Fibroblast of lung (primary cell): ENCODE results near the gene LIPF. TPM values are rescaled to one million over a fixed set of nuclear protein-coding genes. Genes with fewer than 3 reads are reported as not detected.
A peak's percentile ranks its signal among the peaks of the same experiment; 100 is the strongest.

Experiments
- DNase-seq, 2 donors: peaks; one replicate each; pipeline versions ENCODE4 v3.0.0 to v3.0.0-alpha.2; 2010; ENCODE audit warnings: low read depth in 2 of 2
- H2AFZ ChIP-seq: 2 replicates; pipeline ENCODE4 v1.5.1; 2012; ENCODE audit warnings: low read length, control low read depth, inconsistent platforms
- H3K27ac ChIP-seq: 2 replicates; pipeline ENCODE4 v1.5.1; 2011; ENCODE audit warnings: low read length, control low read depth; ENCODE audit not compliant: insufficient read depth
- H3K27me3 ChIP-seq: 2 replicates; pipeline ENCODE4 v1.5.1; 2011; ENCODE audit warnings: mild to moderate bottlenecking, low read length; ENCODE audit not compliant: control insufficient read depth, insufficient read depth
- H3K36me3 ChIP-seq: 2 replicates; pipeline ENCODE4 v1.5.1; 2011; ENCODE audit warnings: low read length; ENCODE audit not compliant: control insufficient read depth, insufficient read depth
- H3K4me1 ChIP-seq: 2 replicates; pipeline ENCODE4 v1.5.1; 2011; ENCODE audit warnings: low read length; ENCODE audit not compliant: control insufficient read depth, insufficient read depth; ENCODE audit errors: extremely low read depth
- H3K4me2 ChIP-seq: 2 replicates; pipeline ENCODE4 v1.5.1; 2011; ENCODE audit warnings: low read length, control low read depth; ENCODE audit not compliant: insufficient read depth; ENCODE audit errors: extremely low read depth
- H3K4me3 ChIP-seq, 4 experiments: fragments of 200-600 bp in 1 of 4; sonication (generic) in 1 of 4; replicated peaks in 1 of 4; 2 replicates each; pipeline ENCODE4 v1.5.1; 2011 to 2016; ENCODE audit warnings: low read length in 4 of 4, low read depth in 3 of 4, mild to moderate bottlenecking in 3 of 4, control low read depth in 2 of 4, inconsistent platforms in 1 of 4, mixed read lengths in 1 of 4; ENCODE audit not compliant: insufficient read depth in 1 of 4; ENCODE audit errors: control extremely low read depth in 1 of 4
- H3K79me2 ChIP-seq: 2 replicates; pipeline ENCODE4 v1.5.1; 2012; ENCODE audit warnings: mild to moderate bottlenecking, low read length, inconsistent platforms; ENCODE audit not compliant: control insufficient read depth, insufficient read depth
- H3K9ac ChIP-seq: 2 replicates; pipeline ENCODE4 v1.5.1; 2011; ENCODE audit warnings: mild to moderate bottlenecking, low read length, control low read depth; ENCODE audit not compliant: insufficient read depth
- H3K9me3 ChIP-seq: 2 replicates; pipeline ENCODE4 v1.5.1; 2012; ENCODE audit warnings: low read depth, low read length; ENCODE audit not compliant: control insufficient read depth, insufficient read depth
- H4K20me1 ChIP-seq: 2 replicates; pipeline ENCODE4 v1.5.1; 2011; ENCODE audit warnings: low read length; ENCODE audit not compliant: control insufficient read depth, insufficient read depth; ENCODE audit errors: extremely low read depth
- EZH2 ChIP-seq: IDR thresholded peaks from 2 replicates; pipeline ENCODE4 v1.5.1; 2012; ENCODE audit warnings: low read length, control low read depth, mild to moderate bottlenecking; ENCODE audit errors: missing control alignments
- polyA plus RNA-seq, 2 donors: library from polyadenylated mRNA; depleted of rRNA in 1 of 2; stranded (reverse) in 1 of 2; unstranded in 1 of 2; fragments of >200 nt; gene quantifications; 2 replicates each; pipeline ENCODE4 v1.2.1, GENCODE V29; 2011 to 2012; ENCODE audit warnings: missing spikeins in 1 of 2
- total RNA-seq: library from RNA; depleted of rRNA; stranded (reverse); fragments of >200 nt; gene quantifications from 2 replicates; pipeline ENCODE4 v1.2.1, GENCODE V29; 2014
- TF ChIP-seq, protein P1 (sequence below), 2 donors: IDR thresholded peaks in 1 of 2; conservative IDR thresholded peaks in 1 of 2; 1 replicate in 1 of 2; 2 replicates in 1 of 2; pipeline ENCODE4 v1.5.1; 2011 to 2012; ENCODE audit warnings: low read length in 2 of 2, control low read depth in 1 of 2, inconsistent platforms in 1 of 2, low read depth in 1 of 2, mild to moderate bottlenecking in 1 of 2

The LIPF gene
- total and polyA plus RNA-seq, 2 donors (not counting 1 experiment from before 2014, with no cell fraction given), result 0.05 TPM; not detected in 1

GRCh38 chr10:88651101-88651551 is 13.1 kb upstream of the LIPF start:
- Histone ChIP-seq H2AFZ (no peak overlapping the region), H3K4me1 (peaks cover 5% of the 10 kb centered on the region), H4K20me1 (no peaks in the 10 kb centered on the region), H3K36me3 (no peaks in the 10 kb centered on the region), H3K9ac (no peak overlapping the region), H3K27ac (peak overlapping the region; percentile 40), H3K27me3 (no peaks in the 10 kb centered on the region), H3K79me2 (no peaks in the 10 kb centered on the region), H3K9me3 (no peaks in the 10 kb centered on the region), H3K4me2 (peak overlapping the region; percentile 60), H3K4me3 (no peak overlapping the region)
- DNase-seq, result peak; percentile 92 to 93
- TF ChIP-seq EZH2, result no peak
- TF ChIP-seq, protein P1, sequence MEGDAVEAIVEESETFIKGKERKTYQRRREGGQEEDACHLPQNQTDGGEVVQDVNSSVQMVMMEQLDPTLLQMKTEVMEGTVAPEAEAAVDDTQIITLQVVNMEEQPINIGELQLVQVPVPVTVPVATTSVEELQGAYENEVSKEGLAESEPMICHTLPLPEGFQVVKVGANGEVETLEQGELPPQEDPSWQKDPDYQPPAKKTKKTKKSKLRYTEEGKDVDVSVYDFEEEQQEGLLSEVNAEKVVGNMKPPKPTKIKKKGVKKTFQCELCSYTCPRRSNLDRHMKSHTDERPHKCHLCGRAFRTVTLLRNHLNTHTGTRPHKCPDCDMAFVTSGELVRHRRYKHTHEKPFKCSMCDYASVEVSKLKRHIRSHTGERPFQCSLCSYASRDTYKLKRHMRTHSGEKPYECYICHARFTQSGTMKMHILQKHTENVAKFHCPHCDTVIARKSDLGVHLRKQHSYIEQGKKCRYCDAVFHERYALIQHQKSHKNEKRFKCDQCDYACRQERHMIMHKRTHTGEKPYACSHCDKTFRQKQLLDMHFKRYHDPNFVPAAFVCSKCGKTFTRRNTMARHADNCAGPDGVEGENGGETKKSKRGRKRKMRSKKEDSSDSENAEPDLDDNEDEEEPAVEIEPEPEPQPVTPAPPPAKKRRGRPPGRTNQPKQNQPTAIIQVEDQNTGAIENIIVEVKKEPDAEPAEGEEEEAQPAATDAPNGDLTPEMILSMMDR (conservative IDR thresholded peaks at IDR 0.05 in 1 of 2, IDR thresholded peaks at IDR 0.05 in 1 of 2; ENCODE audit: low read depth in 1 of 2, low read length in 2 of 2), result no peak

DNA sequence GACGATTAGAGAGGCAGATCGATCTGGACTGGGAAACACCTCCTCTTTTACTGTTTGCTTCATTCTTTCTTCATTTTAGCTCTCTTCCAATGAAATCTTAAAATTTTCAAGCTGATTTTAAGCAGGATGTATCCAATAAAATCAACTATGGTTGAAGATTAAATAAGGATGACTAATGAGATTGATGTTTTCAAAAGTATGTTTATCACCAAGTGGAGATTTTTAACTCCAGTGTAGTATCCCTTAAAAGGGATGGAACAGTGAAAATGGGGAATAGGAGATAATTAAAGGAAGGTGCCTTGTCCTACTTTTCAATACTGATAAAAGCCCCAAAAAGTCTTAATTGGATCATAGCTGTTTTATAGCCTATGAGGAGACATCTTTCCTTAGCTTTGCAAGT is 11.6 kb upstream of the LIPF start:
- no peaks in the 10 kb centered on the region for H3K9me3 ChIP-seq
- no peaks in the 10 kb centered on the region for H3K36me3 ChIP-seq
- H3K4me1 ChIP-seq, result peaks cover 5% of the 10 kb centered on the region
- no peak overlapping the region for H2AFZ ChIP-seq
- DNase-seq, result peak in 1 of 2 donors; percentile 39
- no peak overlapping the region for H3K9ac ChIP-seq
- TF ChIP-seq, protein P1 (conservative IDR thresholded peaks at IDR 0.05 in 1 of 2, IDR thresholded peaks at IDR 0.05 in 1 of 2; ENCODE audit: low read depth in 1 of 2, low read length in 2 of 2), result no peak
- TF ChIP-seq EZH2, result no peak
- H3K4me3 ChIP-seq, result no peak overlapping the region
- H3K4me2 ChIP-seq, result no peak overlapping the region
- H3K79me2 ChIP-seq, result no peaks in the 10 kb centered on the region
- H3K27me3 ChIP-seq, result no peaks in the 10 kb centered on the region
- no peaks in the 10 kb centered on the region for H4K20me1 ChIP-seq
- H3K27ac ChIP-seq, result peak overlapping the region; percentile 40

- Histone ChIP-seq H3K79me2 (no peaks in the 10 kb centered on the region), H4K20me1 (no peaks in the 10 kb centered on the region), H2AFZ (no peak overlapping the region), H3K4me1 (peaks cover 6% of the 10 kb centered on the region), H3K9me3 (no peaks in the 10 kb centered on the region), H3K4me3 (no peak overlapping the region), H3K4me2 (no peak overlapping the region), H3K9ac (no peak overlapping the region), H3K36me3 (no peaks in the 10 kb centered on the region), H3K27ac (no peak overlapping the region), H3K27me3 (no peaks in the 10 kb centered on the region)
- DNase-seq, result peak; percentile 34 to 77
- TF ChIP-seq, protein P1 (conservative IDR thresholded peaks at IDR 0.05 in 1 of 2, IDR thresholded peaks at IDR 0.05 in 1 of 2; ENCODE audit: low read depth in 1 of 2, low read length in 2 of 2), result no peak
- no peak for TF ChIP-seq EZH2
Measured at GRCh38 chr10:88657901-88658300, 6.3 kb upstream of the LIPF start.
